K562 (cell line): ENCODE results near the gene IRS2. TPM values are rescaled to one million over a fixed set of nuclear protein-coding genes. Genes with fewer than 3 reads are reported as not detected.

Source experiments
- ATAC-seq: fragments of 200-7000 bp; cut with Tn5 transposase; 3 replicates; pipeline ENCODE4 v1.9.1; 2020; ENCODE audit warnings: moderate library complexity
- BruUV-seq: library from RNA; stranded (reverse); fragments of 400-500 nt; replicated peaks from 2 replicates; lab custom pipeline; 2021; lab: Mats Ljungman, UMichigan
- CTCF ChIA-PET: fragments of 300-600 bp; formaldehyde crosslinking; extraction: SDS; loops from one replicate; lab custom pipeline; 2021; ENCODE audit warnings: low intra/inter-chr PET ratio; lab: Yijun Ruan, JAX
- POLR2A ChIA-PET: fragments of 300-600, 350-650 bp; sonication (Branson Sonifier 250); formaldehyde crosslinking; extraction: SDS; loops from one replicate; lab custom pipeline; 2021; ENCODE audit warnings: antibody characterized with exemption, inconsistent platforms; lab: Yijun Ruan, JAX
- DNase-seq, 4 experiments: peaks; one replicate each; pipeline versions ENCODE4 v3.0.0 to v3.0.0-alpha.2; 2011 to 2018; ENCODE audit warnings: low spot score in 3 of 4, mixed read lengths in 3 of 4; ENCODE audit errors: extremely low read depth in 1 of 4
- FAIRE-seq: peaks from 2 replicates; lab custom pipeline; 2011; peaks lifted over from hg19 to GRCh38; lab: Jason Lieb, UNC
- H2AFZ ChIP-seq: 2 replicates; pipeline ENCODE4 v1.6.0; 2011; ENCODE audit warnings: low read depth, low read length, control low read depth, inconsistent platforms
- H3K27ac ChIP-seq: fragments of 200-600 bp; 3 replicates; pipeline ENCODE4 v1.8.0; 2011; ENCODE audit warnings: low read depth, mild to moderate bottlenecking, control low read depth, inconsistent platforms, low read length, moderate library complexity, mixed read lengths; ENCODE audit errors: extremely low read depth
- H3K27me3 ChIP-seq, 2 experiments: fragments of 300-600 bp in 1 of 2; 2 replicates in 1 of 2; 3 replicates in 1 of 2; pipeline versions ENCODE4 v1.6.0 to v1.8.0; 2011; ENCODE audit warnings: inconsistent platforms in 2 of 2, low read length in 2 of 2, mild to moderate bottlenecking in 1 of 2, mixed read lengths in 1 of 2, moderate library complexity in 1 of 2; ENCODE audit not compliant: control insufficient read depth in 2 of 2, insufficient read depth in 2 of 2
- H3K36me3 ChIP-seq: fragments of 300-600 bp; 3 replicates; pipeline ENCODE4 v1.8.0; 2011; ENCODE audit warnings: mild to moderate bottlenecking, low read length, inconsistent platforms; ENCODE audit not compliant: control insufficient read depth, insufficient read depth
- H3K4me1 ChIP-seq, 2 experiments: fragments of 200-600 bp in 1 of 2; replicated peaks in 1 of 2; 2 replicates in 1 of 2; 3 replicates in 1 of 2; pipeline versions ENCODE4 v1.5.1 to v1.8.0; 2011; ENCODE audit warnings: inconsistent platforms in 2 of 2, low read length in 2 of 2, mild to moderate bottlenecking in 1 of 2, mixed read lengths in 1 of 2, moderate library complexity in 1 of 2; ENCODE audit not compliant: control insufficient read depth in 2 of 2, insufficient read depth in 2 of 2
- H3K4me2 ChIP-seq: 2 replicates; pipeline ENCODE4 v1.6.1; 2011; ENCODE audit warnings: low read length, control low read depth, inconsistent platforms, mixed read lengths; ENCODE audit not compliant: insufficient read depth
- H3K4me3 ChIP-seq: fragments of 200-600 bp; sonication (generic), shearing (Covaris generic); 2 replicates; pipeline ENCODE4 v1.5.1; 2016; ENCODE audit warnings: control low read depth, inconsistent platforms
- H3K79me2 ChIP-seq: fragments of 200-600 bp; 3 replicates; pipeline ENCODE4 v1.8.0; 2011; ENCODE audit warnings: low read length, inconsistent platforms; ENCODE audit not compliant: control insufficient read depth, insufficient read depth
- H3K9ac ChIP-seq, 2 experiments: 2 replicates each; pipeline versions ENCODE4 v1.6.0 to v1.6.1; 2011; ENCODE audit warnings: low read depth in 2 of 2, low read length in 2 of 2, control low read depth in 1 of 2, inconsistent platforms in 1 of 2, mild to moderate bottlenecking in 1 of 2, mixed read lengths in 1 of 2; ENCODE audit not compliant: insufficient read depth in 1 of 2
- H3K9me1 ChIP-seq: one replicate; pipeline ENCODE4 v1.6.0; 2011; ENCODE audit warnings: inconsistent platforms, mild to moderate bottlenecking, low read length, moderate library complexity; ENCODE audit not compliant: control insufficient read depth, insufficient read depth
- H3K9me3 ChIP-seq: replicated peaks from 2 replicates; pipeline ENCODE4 v1.5.1; 2011; ENCODE audit warnings: low read depth, low read length, inconsistent platforms; ENCODE audit not compliant: control insufficient read depth, insufficient read depth
- H4K20me1 ChIP-seq: replicated peaks from 2 replicates; pipeline ENCODE4 v1.6.1; 2011; ENCODE audit warnings: low read length, inconsistent platforms, mixed read lengths; ENCODE audit not compliant: control insufficient read depth, insufficient read depth
- CXXC5 ChIP-seq: fragments of 250-450 bp; sonication (Bioruptor Pico); IDR thresholded peaks from 2 replicates; pipeline ENCODE4 v1.8.0; 2022; ENCODE audit warnings: inconsistent platforms, mild to moderate bottlenecking, moderate library complexity
- DNMT1 ChIP-seq: fragments of 450-650 bp; IDR thresholded peaks from 2 replicates; pipeline ENCODE4 v1.6.1; 2016; ENCODE audit warnings: antibody characterized with exemption, mild to moderate bottlenecking
- DPF2 ChIP-seq: fragments of 450-650 bp; IDR thresholded peaks from 2 replicates; pipeline ENCODE4 v1.6.1; 2016
- E2F5 ChIP-seq: sonication (generic); formaldehyde crosslinking; IDR thresholded peaks from 2 replicates; pipeline ENCODE4 v1.8.0; 2022; ENCODE audit warnings: mild to moderate bottlenecking, missing genetic modification reagents
- FOXA3 ChIP-seq, 2 experiments: fragments of 450-650 bp in 1 of 2; sonication (generic) in 1 of 2; formaldehyde crosslinking; IDR thresholded peaks in 1 of 2; conservative IDR thresholded peaks in 1 of 2; 2 replicates each; pipeline versions ENCODE4 v1.4.0 to v1.8.0; 2020 to 2022; ENCODE audit warnings: mild to moderate bottlenecking in 2 of 2, missing genetic modification reagents in 1 of 2
- GATAD2B ChIP-seq: fragments of 450-650 bp; IDR thresholded peaks from 2 replicates; pipeline ENCODE4 v1.6.1; 2017; ENCODE audit warnings: mild to moderate bottlenecking, borderline replicate concordance
- HDAC2 ChIP-seq: fragments of 450-650 bp; IDR thresholded peaks from 2 replicates; pipeline ENCODE4 v1.6.1; 2016; ENCODE audit warnings: mild to moderate bottlenecking
- KLF13 ChIP-seq: fragments of 450-650 bp; IDR thresholded peaks from 2 replicates; pipeline ENCODE4 v1.6.1; 2016; ENCODE audit warnings: missing genetic modification characterization, low read depth, mild to moderate bottlenecking, missing compliant biosample characterization, moderate library complexity, borderline replicate concordance
- MAFF ChIP-seq: IDR thresholded peaks from 2 replicates; pipeline ENCODE4 v1.6.1; 2012; ENCODE audit warnings: low read length, improper control_type of control experiment
- NCOA2 ChIP-seq, 2 experiments: fragments of 450-650 bp; IDR thresholded peaks; 2 replicates each; pipeline ENCODE4 v1.6.1; 2018; ENCODE audit warnings: mild to moderate bottlenecking in 2 of 2, moderate library complexity in 1 of 2; ENCODE audit not compliant: partially characterized antibody in 2 of 2
- PHB2 ChIP-seq: fragments of 450-650 bp; IDR thresholded peaks from 2 replicates; pipeline ENCODE4 v1.6.1; 2017; ENCODE audit warnings: low read depth
- RBFOX2 ChIP-seq: fragments of 200-400 bp; formaldehyde crosslinking; IDR thresholded peaks from 2 replicates; pipeline ENCODE4 v1.6.1; 2017; ENCODE audit warnings: low read depth, mild to moderate bottlenecking, low read length, moderate library complexity
- SLC30A9 ChIP-seq: fragments of 250-450 bp; sonication (Bioruptor Pico); IDR thresholded peaks from 2 replicates; pipeline ENCODE4 v1.8.0; 2022; ENCODE audit warnings: mild to moderate bottlenecking, moderate library complexity
- SPI1 ChIP-seq: IDR thresholded peaks from 2 replicates; pipeline ENCODE4 v1.6.1; 2011; ENCODE audit warnings: low read depth, low read length, control low read depth, borderline replicate concordance
- WGBS: fragments of 100-300 bp; shearing (Covaris generic); methylation state at CpG from one replicate; pipeline ENCODE4 v1.1.6; 2016; ENCODE audit warnings: low coverage, mixed read lengths; ENCODE audit not compliant: insufficient coverage; ENCODE audit errors: missing lambda C conversion rate; 5-methylcytosine and 5-hydroxymethylcytosine counted together
- in situ Hi-C: fragments of 300-500 bp; cut with MboI; formaldehyde crosslinking; loops from 4 replicates; pipeline ENCODE4 v1.15.0; 2018; ENCODE audit warnings: inconsistent platforms, mixed read lengths
- intact Hi-C: fragments of 100-400 bp; cut with micrococcal nuclease; formaldehyde crosslinking; loops from 2 replicates; pipeline ENCODE4 v1.14.2; 2022
- polyA plus RNA-seq, 8 experiments: library from polyadenylated mRNA; depleted of rRNA in 4 of 8; stranded (reverse) in 5 of 8; unstranded in 3 of 8; fragments of >200 nt; fragmentation: Nextera tagmentation in 2 of 8; fragmentation: Illumina TruSeq in 1 of 8; extraction: Ambion mirVana in 2 of 8; extraction: Trizol in 1 of 8; gene quantifications; 2 replicates each; pipeline versions ENCODE4 v1.2.1 to v1.2.3, GENCODE V29; 2011 to 2014; ENCODE audit warnings: inconsistent platforms in 1 of 8, missing spikeins in 1 of 8
- total RNA-seq, 7 experiments: library from RNA; depleted of rRNA in 6 of 7; stranded (reverse); fragments of >200 nt in 6 of 7; fragmentation: Illumina TruSeq in 2 of 7; extraction: Trizol in 2 of 7; gene quantifications; 2 replicates each; pipeline versions ENCODE4 v1.2.1 to v1.2.3, GENCODE V29; 2011 to 2021; ENCODE audit warnings: low replicate concordance in 1 of 7
- TF ChIP-seq, protein P1 (sequence below): fragments of 450-650 bp; IDR thresholded peaks from 2 replicates; pipeline ENCODE4 v1.6.1; 2016
- TF ChIP-seq, protein P2 (sequence below), 2 experiments: fragments of 450-650 bp; IDR thresholded peaks; 2 replicates each; pipeline ENCODE4 v1.6.1; 2018; ENCODE audit warnings: mild to moderate bottlenecking in 2 of 2, low read depth in 1 of 2; ENCODE audit not compliant: partially characterized antibody in 2 of 2

The IRS2 gene
- total and polyA plus RNA-seq, 9 of the 15 experiments (the other 6 are each of a cell fraction or from before 2014, with no cell fraction given), result 0.36 to 4.6 (median 0.63) TPM

GRCh38 chr13:109760951-109761350 lies 25.4 kb downstream of the IRS2 start:
- no peak for ATAC-seq
- in situ Hi-C loops, result no loop called here
- TF ChIP-seq, protein P1, sequence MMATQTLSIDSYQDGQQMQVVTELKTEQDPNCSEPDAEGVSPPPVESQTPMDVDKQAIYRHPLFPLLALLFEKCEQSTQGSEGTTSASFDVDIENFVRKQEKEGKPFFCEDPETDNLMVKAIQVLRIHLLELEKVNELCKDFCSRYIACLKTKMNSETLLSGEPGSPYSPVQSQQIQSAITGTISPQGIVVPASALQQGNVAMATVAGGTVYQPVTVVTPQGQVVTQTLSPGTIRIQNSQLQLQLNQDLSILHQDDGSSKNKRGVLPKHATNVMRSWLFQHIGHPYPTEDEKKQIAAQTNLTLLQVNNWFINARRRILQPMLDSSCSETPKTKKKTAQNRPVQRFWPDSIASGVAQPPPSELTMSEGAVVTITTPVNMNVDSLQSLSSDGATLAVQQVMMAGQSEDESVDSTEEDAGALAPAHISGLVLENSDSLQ, result no peak
- TF ChIP-seq SPI1, result no peak
- no peak for TF ChIP-seq CXXC5
- TF ChIP-seq DNMT1, result no peak
- TF ChIP-seq E2F5 (CRISPR knock-in tag), result no peak
- no peak for TF ChIP-seq RBFOX2
- no peak for TF ChIP-seq DPF2
- TF ChIP-seq KLF13, result no peak
- TF ChIP-seq HDAC2, result no peak
- TF ChIP-seq NCOA2 (IDR thresholded peaks at IDR 0.05; ENCODE audit: partially characterized antibody in 2 of 2), result no peak
- TF ChIP-seq FOXA3 (CRISPR knock-in tag; conservative IDR thresholded peaks at IDR 0.05 in 1 of 2, IDR thresholded peaks at IDR 0.05 in 1 of 2), result no peak
- no peak for TF ChIP-seq SLC30A9 (CRISPR knock-in tag)
- TF ChIP-seq, protein P2, sequence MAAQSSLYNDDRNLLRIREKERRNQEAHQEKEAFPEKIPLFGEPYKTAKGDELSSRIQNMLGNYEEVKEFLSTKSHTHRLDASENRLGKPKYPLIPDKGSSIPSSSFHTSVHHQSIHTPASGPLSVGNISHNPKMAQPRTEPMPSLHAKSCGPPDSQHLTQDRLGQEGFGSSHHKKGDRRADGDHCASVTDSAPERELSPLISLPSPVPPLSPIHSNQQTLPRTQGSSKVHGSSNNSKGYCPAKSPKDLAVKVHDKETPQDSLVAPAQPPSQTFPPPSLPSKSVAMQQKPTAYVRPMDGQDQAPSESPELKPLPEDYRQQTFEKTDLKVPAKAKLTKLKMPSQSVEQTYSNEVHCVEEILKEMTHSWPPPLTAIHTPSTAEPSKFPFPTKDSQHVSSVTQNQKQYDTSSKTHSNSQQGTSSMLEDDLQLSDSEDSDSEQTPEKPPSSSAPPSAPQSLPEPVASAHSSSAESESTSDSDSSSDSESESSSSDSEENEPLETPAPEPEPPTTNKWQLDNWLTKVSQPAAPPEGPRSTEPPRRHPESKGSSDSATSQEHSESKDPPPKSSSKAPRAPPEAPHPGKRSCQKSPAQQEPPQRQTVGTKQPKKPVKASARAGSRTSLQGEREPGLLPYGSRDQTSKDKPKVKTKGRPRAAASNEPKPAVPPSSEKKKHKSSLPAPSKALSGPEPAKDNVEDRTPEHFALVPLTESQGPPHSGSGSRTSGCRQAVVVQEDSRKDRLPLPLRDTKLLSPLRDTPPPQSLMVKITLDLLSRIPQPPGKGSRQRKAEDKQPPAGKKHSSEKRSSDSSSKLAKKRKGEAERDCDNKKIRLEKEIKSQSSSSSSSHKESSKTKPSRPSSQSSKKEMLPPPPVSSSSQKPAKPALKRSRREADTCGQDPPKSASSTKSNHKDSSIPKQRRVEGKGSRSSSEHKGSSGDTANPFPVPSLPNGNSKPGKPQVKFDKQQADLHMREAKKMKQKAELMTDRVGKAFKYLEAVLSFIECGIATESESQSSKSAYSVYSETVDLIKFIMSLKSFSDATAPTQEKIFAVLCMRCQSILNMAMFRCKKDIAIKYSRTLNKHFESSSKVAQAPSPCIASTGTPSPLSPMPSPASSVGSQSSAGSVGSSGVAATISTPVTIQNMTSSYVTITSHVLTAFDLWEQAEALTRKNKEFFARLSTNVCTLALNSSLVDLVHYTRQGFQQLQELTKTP (IDR thresholded peaks at IDR 0.05; ENCODE audit: low read depth in 1 of 2, partially characterized antibody in 2 of 2), result no peak
- no peak for TF ChIP-seq MAFF
- TF ChIP-seq PHB2, result no peak
- no peak for TF ChIP-seq GATAD2B
- TF ChIP-seq, all 486 proteins: peak for 0
- peaks cover 3 to 5% of the 10 kb centered on the region in 2 experiments; a peak in 2 of 5 replicates for H3K4me1 ChIP-seq
- no peak overlapping the region for H3K4me2 ChIP-seq
- no peaks in the 10 kb centered on the region for H3K27me3 ChIP-seq
- no peaks in the 10 kb centered on the region for H3K36me3 ChIP-seq
- no peaks in the 10 kb centered on the region for H4K20me1 ChIP-seq
- H3K9me1 ChIP-seq, result no peaks in the 10 kb centered on the region
- H3K27ac ChIP-seq, result no peak overlapping the region
- H2AFZ ChIP-seq, result no peak overlapping the region
- H3K9me3 ChIP-seq, result no peaks in the 10 kb centered on the region
- POLR2A ChIA-PET, result no interaction called here
- no TSS peak for BruUV-seq
- intact Hi-C loops, result no loop called here
- no peak overlapping the region for H3K4me3 ChIP-seq
- no peak for FAIRE-seq
- 82% methylated on average over 5 of the region's 8 CpGs for WGBS
- no peak for DNase-seq
- CTCF ChIA-PET, result no interaction called here
- H3K9ac ChIP-seq, result no peak overlapping the region
- H3K79me2 ChIP-seq, result no peaks in the 10 kb centered on the region; the same call in 2 of the 3 replicates
